B cell (primary cell): ENCODE measurements around the gene SKIDA1. TPM values are rescaled to one million over a fixed set of nuclear protein-coding genes. Genes with fewer than 3 reads are reported as not detected.

ENCODE experiments used
- ATAC-seq: fragments of 200-7000 bp; cut with Tn5 transposase; one replicate; pipeline ENCODE4 v1.10.0; 2021; ENCODE audit warnings: low read depth, mild to moderate bottlenecking, moderate number of reproducible peaks, moderate library complexity
- CTCF ChIA-PET: fragments of 350-600 bp; sonication (Branson Sonifier 250); formaldehyde crosslinking; loops from one replicate; lab custom pipeline; 2021; ENCODE audit warnings: antibody characterized with exemption, inconsistent platforms; lab: Charles Lee
- POLR2A ChIA-PET: fragments of 350-600 bp; sonication (Branson Sonifier 250); formaldehyde crosslinking; loops from one replicate; lab custom pipeline; 2021; ENCODE audit warnings: antibody characterized with exemption; lab: Charles Lee
- DNase-seq: peaks from one replicate; pipeline ENCODE4 v3.0.0; 2013
- H2AFZ ChIP-seq: 2 replicates; pipeline ENCODE4 v1.6.1; 2012; ENCODE audit warnings: mild to moderate bottlenecking, low read depth, low read length; ENCODE audit not compliant: insufficient read depth, poor library complexity, severe bottlenecking
- H3K27ac ChIP-seq, 2 donors: 1 replicate in 1 of 2; 2 replicates in 1 of 2; pipeline ENCODE4 v1.5.1; 2012 to 2013; ENCODE audit warnings: low read length in 2 of 2, mild to moderate bottlenecking in 2 of 2, moderate library complexity in 1 of 2
- H3K27me3 ChIP-seq, 4 experiments: fragments of 200-600 bp in 1 of 4; sonication (generic) in 1 of 4; replicated peaks in 1 of 4; 1 replicate in 2 of 4; 2 replicates in 2 of 4; pipeline versions ENCODE4 v1.6.1 to v1.7.0; 2013 to 2016; ENCODE audit warnings: low read length in 3 of 4, mild to moderate bottlenecking in 2 of 4, mixed read lengths in 1 of 4, moderate library complexity in 1 of 4; ENCODE audit not compliant: insufficient read depth in 4 of 4, control insufficient read depth in 3 of 4; ENCODE audit errors: control extremely low read depth in 1 of 4
- H3K36me3 ChIP-seq, 2 experiments: replicated peaks in 1 of 2; 1 replicate in 1 of 2; 2 replicates in 1 of 2; pipeline versions ENCODE4 v1.6.1 to v1.7.1; 2013; ENCODE audit warnings: low read length in 1 of 2; ENCODE audit not compliant: insufficient read depth in 2 of 2, control insufficient read depth in 1 of 2; ENCODE audit errors: control extremely low read depth in 1 of 2, extremely low read depth in 1 of 2
- H3K4me1 ChIP-seq, 2 donors: fragments of 200-600 bp in 1 of 2; sonication (generic) in 1 of 2; 1 replicate in 1 of 2; 2 replicates in 1 of 2; pipeline versions ENCODE4 v1.5.1 to v1.6.1; 2013 to 2017; ENCODE audit warnings: low read length in 2 of 2; ENCODE audit not compliant: control insufficient read depth in 2 of 2, insufficient read depth in 2 of 2
- H3K4me2 ChIP-seq: replicated peaks from 2 replicates; pipeline ENCODE3; 2012; ENCODE audit warnings: mild to moderate bottlenecking, low read depth, low read length; ENCODE audit not compliant: poor library complexity, severe bottlenecking
- H3K4me3 ChIP-seq, 5 experiments: fragments of 200-600 bp in 1 of 5; sonication (generic) in 1 of 5; 1 replicate in 3 of 5; 2 replicates in 2 of 5; pipeline versions ENCODE4 v1.5.1 to v1.7.0; 2011 to 2016; ENCODE audit warnings: low read length in 4 of 5, mild to moderate bottlenecking in 4 of 5, low read depth in 2 of 5, control low read depth in 1 of 5, moderate library complexity in 1 of 5; ENCODE audit not compliant: insufficient read depth in 1 of 5; ENCODE audit errors: control extremely low read depth in 1 of 5, extremely low read depth in 1 of 5
- H3K79me2 ChIP-seq: fragments of 200-600 bp; sonication (generic); one replicate; pipeline ENCODE4 v1.6.0; 2016; ENCODE audit warnings: low read length; ENCODE audit not compliant: control insufficient read depth, insufficient read depth
- H3K9ac ChIP-seq: fragments of 200-600 bp; sonication (generic); 2 replicates; pipeline ENCODE4 v1.6.1; 2017; ENCODE audit warnings: mild to moderate bottlenecking, low read length, moderate library complexity
- H3K9me3 ChIP-seq, 3 donors: one replicate each; pipeline versions ENCODE4 v1.6.1 to v1.7.1; 2013; ENCODE audit warnings: low read length in 2 of 3; ENCODE audit not compliant: control insufficient read depth in 2 of 3, insufficient read depth in 1 of 3; ENCODE audit errors: control extremely low read depth in 1 of 3
- H4K20me1 ChIP-seq: 2 replicates; pipeline ENCODE4 v1.6.0; 2012; ENCODE audit warnings: mild to moderate bottlenecking, low read length; ENCODE audit not compliant: insufficient read depth, control insufficient read depth, poor library complexity, severe bottlenecking
- H3K27ac Mint-ChIP-seq: one replicate; pipeline ENCODE4 v1.8.0; 2021; ENCODE audit warnings: mixed read lengths
- H3K27me3 Mint-ChIP-seq: one replicate; pipeline ENCODE4 v1.8.0; 2021; ENCODE audit warnings: mixed read lengths
- H3K4me1 Mint-ChIP-seq: one replicate; pipeline ENCODE4 v1.8.0; 2021; ENCODE audit warnings: mixed read lengths
- H3K4me3 Mint-ChIP-seq: one replicate; pipeline ENCODE4 v1.8.0; 2021; ENCODE audit warnings: mixed read lengths
- H3K9me3 Mint-ChIP-seq: one replicate; pipeline ENCODE4 v1.8.0; 2022; ENCODE audit warnings: mixed read lengths; ENCODE audit not compliant: insufficient read depth
- CTCF ChIP-seq: fragments of 200-600 bp; IDR thresholded peaks from one replicate; pipeline ENCODE4 v1.8.0; 2022; ENCODE audit warnings: antibody characterized with exemption, mild to moderate bottlenecking
- EZH2 ChIP-seq: IDR thresholded peaks from 2 replicates; pipeline ENCODE4 v1.6.1; 2012; ENCODE audit warnings: borderline replicate concordance, low read depth, mild to moderate bottlenecking, moderate library complexity, low read length; ENCODE audit not compliant: insufficient read depth, poor library complexity, severe bottlenecking
- WGBS: methylation state at CpG from one replicate; pipeline ENCODE4 v1.1.5; 2013; ENCODE audit warnings: missing lambda C conversion rate; ENCODE audit not compliant: insufficient coverage; 5-methylcytosine and 5-hydroxymethylcytosine counted together
- intact Hi-C: fragments of 100-400 bp; cut with micrococcal nuclease; formaldehyde crosslinking; loops from one replicate; pipeline ENCODE4 v1.10.0; 2022
- polyA plus RNA-seq: library from polyadenylated mRNA; depleted of rRNA; stranded (reverse); fragments of >200 nt; gene quantifications from 2 replicates; pipeline ENCODE4 v1.2.3, GENCODE V29; 2012
- total RNA-seq, 2 donors: library from RNA; stranded (reverse); fragments of 120-200 nt in 1 of 2; gene quantifications; 1 replicate in 1 of 2; 2 replicates in 1 of 2; pipeline versions ENCODE4 v1.2.3 to v1.2.4, GENCODE V29; 2013 to 2022

SKIDA1 gene
- total and polyA plus RNA-seq, 2 donors (not counting 1 experiment from before 2014, with no cell fraction given) = 0.06 to 0.10 TPM

GRCh38 chr10:21528236-21529031 is 3.0 kb upstream of the SKIDA1 start:
- Histone ChIP-seq H3K79me2 (no peaks in the 10 kb centered on the region), H3K9ac (no peak overlapping the region)

More at GRCh38 chr10:21528236-21529031, 3.0 kb upstream of the SKIDA1 start:
- TF ChIP-seq CTCF (no peak), EZH2 (no peak)
- no peak overlapping the region for H3K4me3 ChIP-seq
- H3K36me3 ChIP-seq = no peaks in the 10 kb centered on the region
- H3K4me1 ChIP-seq = peaks cover 32 to 35% of the 10 kb centered on the region in 2 donors
- ChIA-PET CTCF (interaction anchor here (1.3 kb wide), 1 partner anchor 812 kb away, joined by 3 read pairs; no protein-coding TSS in a partner anchor), POLR2A (interaction anchor here (0.5 to 1.0 kb wide), 2 partner anchors 137 to 811 kb away, joined by 3 to 14 read pairs; no protein-coding TSS in a partner anchor)
- no peak overlapping the region for H2AFZ ChIP-seq
- peaks cover 0 to 6% (median 0%) of the 10 kb centered on the region in 3 donors for H3K9me3 ChIP-seq
- H3K27ac Mint-ChIP-seq = peak overlapping the region; percentile 16
- peaks cover 0 to 32% (median 27%) of the 10 kb centered on the region in 4 experiments for H3K27me3 ChIP-seq
- H4K20me1 ChIP-seq = peaks cover 5% of the 10 kb centered on the region
- peak overlapping the region; percentile 62 for H3K4me3 Mint-ChIP-seq
- no peak for ATAC-seq
- peaks cover 32% of the 10 kb centered on the region for H3K27me3 Mint-ChIP-seq
- H3K4me2 ChIP-seq = no peak overlapping the region
- H3K4me1 Mint-ChIP-seq = peaks cover 31% of the 10 kb centered on the region
- DNase-seq = no peak
- no CpG with 5 or more reads among the region's 8 CpGs for WGBS
- H3K27ac ChIP-seq = no peak overlapping the region
- no peaks in the 10 kb centered on the region for H3K9me3 Mint-ChIP-seq
- intact Hi-C loops = no loop called here
